AG08396 (cell line): ENCODE results near the gene KRTAP4-3.
"Not testable (repeated sequence)": the region's sequence is repeated elsewhere in the genome, so short reads cannot be mapped to it uniquely, and the experiment has no call there.

Experiments used
- DNase-seq: peaks from one replicate; pipeline ENCODE4 v3.0.0; 2012; ENCODE audit warnings: low spot score, mixed read lengths

KRTAP4-3 gene

GRCh38 chr17:41168121-41168520 lies at the start of gene KRTAP4-3:
Gene KRTAP4-3 (minus strand): TSS chr17:41168221. CDS start chr17:41168172, 49 bp downstream.
- DNase-seq, result no peak

GRCh38 chr17:41215681-41216080 lies 47.7 kb upstream of the KRTAP4-3 start:
- DNase-seq, result no peak

GRCh38 chr17:41212524-41213169 lies 44.6 kb upstream of the KRTAP4-3 start:
- DNase-seq, result no peak

- DNase-seq, result no peak
Measured at GRCh38 chr17:41211845-41212466, 43.9 kb upstream of the KRTAP4-3 start.

- no peak for DNase-seq
Measured at GRCh38 chr17:41199421-41200078, 31.5 kb upstream of the KRTAP4-3 start.

- DNase-seq, result no peak
Measured at GRCh38 chr17:41196068-41196467, 28.0 kb upstream of the KRTAP4-3 start.

GRCh38 chr17:41190328-41190727 lies 22.3 kb upstream of the KRTAP4-3 start:
- DNase-seq, result no peak

GRCh38 chr17:41189837-41190318 lies 21.9 kb upstream of the KRTAP4-3 start, which contains the start of gene KRTAP9-1:
Gene KRTAP9-1 (plus strand): TSS chr17:41189887. CDS start chr17:41189887, 0 bp downstream.
- DNase-seq, result not testable (repeated sequence)

- no peak for DNase-seq
Measured at GRCh38 chr17:41186872-41187271, 18.9 kb upstream of the KRTAP4-3 start.

- no peak for DNase-seq
Measured at GRCh38 chr17:41185001-41185400, 17.0 kb upstream of the KRTAP4-3 start.

GRCh38 chr17:41184480-41184961 lies 16.5 kb upstream of the KRTAP4-3 start, which contains the start of gene KRTAP4-1:
Gene KRTAP4-1 (minus strand): TSS chr17:41184911. CDS start chr17:41184854, 57 bp downstream.
- no peak for DNase-seq

GRCh38 chr17:41178843-41179616 lies 11.0 kb upstream of the KRTAP4-3 start:
- DNase-seq, result peak; percentile 16

- peak; percentile 58 for DNase-seq
Measured at GRCh38 chr17:41178341-41178740, 10.3 kb upstream of the KRTAP4-3 start.

- DNase-seq, result no peak
Measured at GRCh38 chr17:41177727-41178271, 9.8 kb upstream of the KRTAP4-3 start, which contains the start of gene KRTAP4-2. Gene KRTAP4-2 (minus strand): TSS chr17:41178221. CDS start chr17:41178164, 57 bp downstream.

GRCh38 chr17:41176744-41177387 lies 8.8 kb upstream of the KRTAP4-3 start:
- no peak for DNase-seq

GRCh38 chr17:41171886-41172285 lies 3.9 kb upstream of the KRTAP4-3 start:
- DNase-seq, result no peak

GRCh38 chr17:41167561-41167960 lies 460 bp downstream of the KRTAP4-3 start:
- no peak for DNase-seq

- no peak for DNase-seq
Measured at GRCh38 chr17:41163828-41164227, 4.2 kb downstream of the KRTAP4-3 start.

- no peak for DNase-seq
Measured at GRCh38 chr17:41160648-41161047, 7.4 kb downstream of the KRTAP4-3 start, which contains the start of gene KRTAP4-4. Gene KRTAP4-4 (minus strand): TSS chr17:41160748. CDS start chr17:41160691, 57 bp downstream.

GRCh38 chr17:41160190-41160589 lies 7.8 kb downstream of the KRTAP4-3 start:
- DNase-seq, result not testable (repeated sequence)

GRCh38 chr17:41153856-41154255 lies 14.2 kb downstream of the KRTAP4-3 start:
- DNase-seq, result no peak
